ENCODE data around the gene MUC3A.

The MUC3A gene

DNA sequence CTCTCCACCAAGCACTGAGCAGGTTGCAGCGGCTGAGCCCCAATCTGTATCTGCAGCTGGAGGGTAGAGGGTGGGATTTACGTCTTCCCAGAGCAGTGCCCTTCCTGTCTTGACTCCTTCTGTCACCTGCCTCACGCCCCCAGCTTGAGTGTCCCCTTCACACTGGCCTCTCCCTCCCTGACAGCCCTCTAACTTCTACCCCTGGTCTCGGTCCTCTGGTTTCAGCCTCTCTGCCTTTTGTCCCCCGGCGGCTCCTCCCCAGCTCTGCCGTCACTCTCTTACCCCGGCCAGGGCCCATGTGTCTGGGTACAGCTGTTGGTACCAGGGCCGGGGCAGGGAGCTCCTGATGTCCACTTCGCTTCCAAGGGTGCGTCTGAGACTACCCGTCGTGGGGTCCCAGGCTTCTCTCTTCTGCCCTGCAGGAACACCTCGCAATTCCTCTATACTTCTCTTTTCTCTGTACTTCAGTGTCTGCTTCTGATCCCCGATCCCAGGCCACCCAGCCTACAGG lies 654 bp downstream of the MUC3A start:
- TF ChIP-seq, protein P1, sequence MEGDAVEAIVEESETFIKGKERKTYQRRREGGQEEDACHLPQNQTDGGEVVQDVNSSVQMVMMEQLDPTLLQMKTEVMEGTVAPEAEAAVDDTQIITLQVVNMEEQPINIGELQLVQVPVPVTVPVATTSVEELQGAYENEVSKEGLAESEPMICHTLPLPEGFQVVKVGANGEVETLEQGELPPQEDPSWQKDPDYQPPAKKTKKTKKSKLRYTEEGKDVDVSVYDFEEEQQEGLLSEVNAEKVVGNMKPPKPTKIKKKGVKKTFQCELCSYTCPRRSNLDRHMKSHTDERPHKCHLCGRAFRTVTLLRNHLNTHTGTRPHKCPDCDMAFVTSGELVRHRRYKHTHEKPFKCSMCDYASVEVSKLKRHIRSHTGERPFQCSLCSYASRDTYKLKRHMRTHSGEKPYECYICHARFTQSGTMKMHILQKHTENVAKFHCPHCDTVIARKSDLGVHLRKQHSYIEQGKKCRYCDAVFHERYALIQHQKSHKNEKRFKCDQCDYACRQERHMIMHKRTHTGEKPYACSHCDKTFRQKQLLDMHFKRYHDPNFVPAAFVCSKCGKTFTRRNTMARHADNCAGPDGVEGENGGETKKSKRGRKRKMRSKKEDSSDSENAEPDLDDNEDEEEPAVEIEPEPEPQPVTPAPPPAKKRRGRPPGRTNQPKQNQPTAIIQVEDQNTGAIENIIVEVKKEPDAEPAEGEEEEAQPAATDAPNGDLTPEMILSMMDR (IDR thresholded peaks at IDR 0.05; ENCODE audit: insufficient read depth, low read depth, low read length, missing control alignments), result no peak
- H3K4me3 ChIP-seq (ENCODE audit: low read length), result no peak overlapping the region
- no peak for DNase-seq (ENCODE audit: low read depth)

DNA sequence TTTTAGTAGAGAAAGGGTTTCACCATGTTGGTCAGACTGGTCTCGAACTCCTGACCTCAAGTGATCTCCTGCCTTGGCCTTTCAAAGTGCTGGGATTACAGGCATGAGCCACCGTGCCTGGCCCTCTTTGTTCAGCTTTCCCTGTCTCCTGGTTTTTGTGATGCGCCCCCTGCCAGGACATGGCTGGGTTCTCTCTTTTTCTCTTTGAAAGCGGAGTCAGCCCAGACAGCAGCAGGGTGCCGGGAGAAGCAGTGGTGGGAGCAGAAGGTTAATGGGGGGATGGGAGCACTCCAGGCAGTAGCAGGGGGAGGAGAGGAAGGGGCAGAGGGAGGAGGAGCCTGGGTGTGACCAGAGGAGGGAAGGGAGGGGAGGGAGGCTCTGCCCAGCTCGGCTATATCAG lies 1.8 kb downstream of the MUC3A start:
- no peak for DNase-seq (ENCODE audit: low read depth)
- H3K4me3 ChIP-seq (ENCODE audit: low read length), result no peak overlapping the region
- TF ChIP-seq, protein P1 (IDR thresholded peaks at IDR 0.05; ENCODE audit: insufficient read depth, low read depth, low read length, missing control alignments), result no peak

DNA sequence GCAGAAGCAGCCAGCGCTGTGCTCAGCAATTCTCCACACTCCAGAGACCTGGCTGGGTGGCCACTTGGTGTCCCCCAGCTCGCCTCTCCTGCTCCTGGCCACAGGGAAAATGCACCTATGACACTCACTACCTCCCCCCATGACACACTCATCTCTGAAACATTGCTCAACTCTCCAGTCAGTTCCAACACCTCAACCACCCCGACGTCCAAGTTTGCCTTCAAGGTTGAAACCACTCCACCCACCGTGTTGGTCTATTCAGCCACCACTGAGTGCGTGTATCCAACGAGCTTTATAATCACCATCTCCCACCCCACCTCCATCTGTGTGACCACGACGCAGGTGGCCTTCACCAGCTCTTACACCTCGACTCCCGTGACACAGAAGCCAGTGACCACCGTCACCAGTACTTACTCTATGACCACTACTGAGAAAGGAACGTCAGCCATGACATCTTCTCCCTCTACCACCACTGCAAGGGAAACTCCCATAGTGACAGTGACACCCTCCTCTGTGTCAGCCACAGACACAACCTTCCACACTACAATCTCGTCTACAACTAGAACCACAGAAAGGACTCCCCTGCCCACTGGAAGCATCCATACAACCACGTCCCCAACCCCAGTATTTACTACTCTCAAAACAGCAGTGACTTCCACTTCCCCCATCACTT lies 2.7 kb downstream of the MUC3A start:
- TF ChIP-seq, protein P1 (IDR thresholded peaks at IDR 0.05; ENCODE audit: insufficient read depth, low read depth, low read length, missing control alignments), result no peak
- H3K4me3 ChIP-seq (ENCODE audit: low read length), result no peak overlapping the region
- DNase-seq (ENCODE audit: low read depth), result no peak

DNA sequence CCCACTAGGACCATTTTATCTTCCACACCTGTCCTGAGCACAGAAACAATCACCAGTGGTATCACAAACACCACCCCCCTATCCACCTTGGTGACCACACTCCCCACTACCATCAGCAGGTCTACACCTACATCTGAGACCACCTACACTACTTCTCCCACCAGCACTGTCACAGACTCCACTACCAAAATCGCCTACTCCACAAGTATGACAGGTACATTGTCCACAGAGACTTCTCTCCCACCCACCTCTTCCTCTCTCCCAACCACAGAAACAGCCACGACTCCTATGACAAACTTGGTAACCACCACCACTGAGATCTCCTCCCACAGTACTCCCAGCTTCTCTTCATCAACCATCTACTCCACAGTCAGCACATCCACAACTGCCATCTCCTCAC lies 3.3 kb downstream of the MUC3A start:
- H3K4me3 ChIP-seq (ENCODE audit: low read length), result no peak overlapping the region
- TF ChIP-seq, protein P1 (IDR thresholded peaks at IDR 0.05; ENCODE audit: insufficient read depth, low read depth, low read length, missing control alignments), result no peak
- no peak for DNase-seq (ENCODE audit: low read depth)

DNA sequence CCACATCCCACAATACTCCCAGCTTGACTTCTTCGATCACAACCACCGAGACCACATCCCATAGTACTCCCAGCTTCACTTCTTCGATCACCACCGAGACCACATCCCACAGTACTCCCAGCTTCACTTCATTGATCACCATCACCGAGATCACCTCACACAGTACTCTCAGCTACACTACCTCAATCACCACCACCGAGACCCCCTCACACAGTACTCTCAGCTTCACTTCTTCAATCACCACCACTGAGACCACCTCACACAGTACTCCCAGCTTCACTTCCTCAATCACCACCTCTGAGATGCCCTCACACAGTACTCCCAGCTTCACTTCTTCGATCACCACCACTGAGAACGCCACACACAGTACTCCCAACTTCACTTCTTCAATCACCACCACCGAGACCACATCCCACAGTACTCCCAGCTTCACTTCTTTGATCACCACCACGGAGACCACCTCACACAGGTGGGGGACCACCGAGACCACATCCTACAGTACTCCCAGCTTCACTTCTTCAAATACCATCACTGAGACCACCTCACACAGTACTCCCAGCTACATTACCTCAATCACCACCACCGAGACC lies 8.6 kb downstream of the MUC3A start:
- DNase-seq (ENCODE audit: low read depth), result peak; percentile 23
- H3K4me3 ChIP-seq (ENCODE audit: low read length), result no peak overlapping the region
- TF ChIP-seq, protein P1 (IDR thresholded peaks at IDR 0.05; ENCODE audit: insufficient read depth, low read depth, low read length, missing control alignments), result no peak

DNA sequence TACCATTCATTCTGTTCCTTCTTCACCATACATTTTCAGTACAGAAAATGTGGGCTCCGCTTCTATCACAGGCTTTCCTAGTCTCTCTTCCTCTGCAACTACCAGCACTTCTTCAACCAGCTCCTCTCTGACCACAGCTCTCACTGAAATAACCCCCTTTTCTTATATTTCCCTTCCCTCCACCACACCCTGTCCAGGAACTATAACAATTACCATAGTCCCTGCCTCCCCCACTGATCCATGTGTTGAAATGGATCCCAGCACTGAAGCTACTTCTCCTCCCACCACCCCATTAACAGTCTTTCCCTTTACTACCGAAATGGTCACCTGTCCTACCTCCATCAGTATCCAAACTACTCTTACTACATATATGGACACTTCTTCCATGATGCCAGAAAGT lies 10.6 kb downstream of the MUC3A start:
- TF ChIP-seq, protein P1 (IDR thresholded peaks at IDR 0.05; ENCODE audit: insufficient read depth, low read depth, low read length, missing control alignments), result no peak
- H3K4me3 ChIP-seq (ENCODE audit: low read length), result no peak overlapping the region
- DNase-seq (ENCODE audit: low read depth), result no peak

DNA sequence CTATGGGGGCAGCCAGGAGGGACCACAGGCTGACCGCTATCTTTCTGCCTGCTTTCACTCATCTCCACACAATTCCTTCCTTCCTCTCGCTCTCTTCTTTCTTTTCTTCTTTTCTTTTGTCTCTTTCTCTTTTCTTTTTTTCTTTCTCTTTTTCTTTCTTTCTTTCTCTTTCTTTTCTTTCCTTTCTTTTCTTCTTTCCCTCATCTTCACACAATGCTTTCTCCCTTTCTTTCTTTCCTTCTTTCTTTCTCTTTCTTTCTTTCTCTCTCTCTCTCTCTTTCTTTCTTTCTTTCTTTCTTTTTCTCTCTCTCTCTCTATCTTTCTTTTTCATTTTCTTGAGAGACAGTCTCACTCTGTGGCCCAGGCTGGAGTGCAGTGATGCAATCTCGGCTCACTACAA lies 13.2 kb downstream of the MUC3A start:
- H3K4me3 ChIP-seq (ENCODE audit: low read length), result no peak overlapping the region
- TF ChIP-seq, protein P1 (IDR thresholded peaks at IDR 0.05; ENCODE audit: insufficient read depth, low read depth, low read length, missing control alignments), result no peak
- DNase-seq (ENCODE audit: low read depth), result no peak

Data from epithelial cell of esophagus (primary cell).